SK-N-SH (cell line): ENCODE data around the gene SRA1. TPM values are rescaled to one million over a fixed set of nuclear protein-coding genes. Genes with fewer than 3 reads are reported as not detected.

ENCODE experiments used
- CTCF ChIA-PET: fragments of 300-600, 350-600 bp; formaldehyde crosslinking; extraction: SDS; loops from one replicate; lab custom pipeline; 2021; lab: Yijun Ruan, JAX
- POLR2A ChIA-PET: fragments of 350-600 bp; sonication (Branson Sonifier 250); formaldehyde crosslinking; extraction: SDS; loops from one replicate; lab custom pipeline; 2020; ENCODE audit warnings: antibody characterized with exemption, inconsistent platforms; lab: Yijun Ruan, JAX
- DNase-seq: peaks from one replicate; pipeline ENCODE4 v3.0.0; 2012
- H2AFZ ChIP-seq: fragments of 200-600 bp; sonication (generic); 2 replicates; pipeline ENCODE4 v1.8.1; 2016; ENCODE audit warnings: antibody characterized with exemption, mild to moderate bottlenecking, low read depth
- H3F3A ChIP-seq: fragments of 200-600 bp; sonication (generic); replicated peaks from 2 replicates; pipeline ENCODE3; 2016; ENCODE audit warnings: antibody characterized with exemption, mild to moderate bottlenecking; ENCODE audit not compliant: insufficient read depth
- H3K27ac ChIP-seq, 2 experiments: fragments of 200-500 bp in 1 of 2; fragments of 200-600 bp in 1 of 2; sonication (Bioruptor generic) in 1 of 2; sonication (generic), shearing (Covaris generic) in 1 of 2; 2 replicates each; pipeline versions ENCODE4 v1.5.1 to v1.6.1; 2014 to 2016; ENCODE audit warnings: low read depth in 2 of 2, inconsistent platforms in 1 of 2, low read length in 1 of 2, mild to moderate bottlenecking in 1 of 2, mixed read lengths in 1 of 2
- H3K27me3 ChIP-seq: fragments of 200-600 bp; sonication (generic), shearing (Covaris generic); 2 replicates; pipeline ENCODE4 v1.6.1; 2016; ENCODE audit warnings: mixed run types; ENCODE audit not compliant: insufficient read depth
- H3K36me3 ChIP-seq, 2 experiments: fragments of 200-500 bp in 1 of 2; fragments of 200-600 bp in 1 of 2; sonication (Bioruptor generic) in 1 of 2; sonication (generic) in 1 of 2; replicated peaks in 1 of 2; 2 replicates each; pipeline versions ENCODE3 to v1.5.1; 2014 to 2016; ENCODE audit warnings: low read length in 1 of 2, mild to moderate bottlenecking in 1 of 2; ENCODE audit not compliant: insufficient read depth in 2 of 2, control insufficient read depth in 1 of 2
- H3K4me1 ChIP-seq, 2 experiments: fragments of 200-500 bp in 1 of 2; fragments of 200-600 bp in 1 of 2; sonication (Bioruptor generic) in 1 of 2; sonication (generic), shearing (Covaris generic) in 1 of 2; 2 replicates each; pipeline versions ENCODE4 v1.5.1 to v1.6.1; 2014 to 2016; ENCODE audit warnings: low read depth in 1 of 2, low read length in 1 of 2, mixed run types in 1 of 2; ENCODE audit not compliant: insufficient read depth in 2 of 2, control insufficient read depth in 1 of 2
- H3K4me2 ChIP-seq: fragments of 200-600 bp; sonication (generic), shearing (Covaris generic); 2 replicates; pipeline ENCODE4 v1.6.1; 2017; ENCODE audit warnings: mixed run types
- H3K4me3 ChIP-seq, 2 experiments: fragments of 200-500 bp in 1 of 2; fragments of 200-600 bp in 1 of 2; sonication (Bioruptor generic) in 1 of 2; sonication (generic), shearing (Covaris generic) in 1 of 2; 2 replicates each; pipeline versions ENCODE4 v1.5.1 to v1.8.1; 2014 to 2016; ENCODE audit warnings: low read depth in 2 of 2, inconsistent platforms in 1 of 2, low read length in 1 of 2, mild to moderate bottlenecking in 1 of 2, mixed read lengths in 1 of 2, moderate library complexity in 1 of 2
- H3K79me2 ChIP-seq: fragments of 200-600 bp; sonication (generic); 2 replicates; pipeline ENCODE4 v1.8.1; 2017; ENCODE audit warnings: mild to moderate bottlenecking; ENCODE audit not compliant: insufficient read depth
- H3K9ac ChIP-seq: fragments of 200-600 bp; sonication (generic); 2 replicates; pipeline ENCODE4 v1.6.1; 2017; ENCODE audit warnings: mixed run types
- H3K9me2 ChIP-seq: fragments of 200-600 bp; sonication (generic); 2 replicates; pipeline ENCODE4 v1.6.1; 2017; ENCODE audit warnings: mixed run types
- H3K9me3 ChIP-seq: fragments of 200-600 bp; sonication (generic); 2 replicates; pipeline ENCODE4 v1.6.1; 2017; ENCODE audit warnings: mixed run types, mild to moderate bottlenecking, moderate library complexity
- H4K20me1 ChIP-seq: fragments of 200-600 bp; sonication (generic); 2 replicates; pipeline ENCODE4 v1.6.1; 2017; ENCODE audit warnings: mild to moderate bottlenecking, mixed run types; ENCODE audit not compliant: insufficient read depth
- CTCF ChIP-seq: fragments of 200-600 bp; sonication (generic); IDR thresholded peaks from 2 replicates; pipeline ENCODE4 v1.6.1; 2017; ENCODE audit warnings: antibody characterized with exemption, mild to moderate bottlenecking, moderate library complexity
- ELF1 ChIP-seq: IDR thresholded peaks from 2 replicates; pipeline ENCODE4 v1.4.0; 2012
- EZH2phosphoT487 ChIP-seq: fragments of 200-600 bp; sonication (generic); IDR thresholded peaks from 2 replicates; pipeline ENCODE4 v1.6.1; 2017; ENCODE audit warnings: low read depth, mixed run types, mild to moderate bottlenecking, antibody characterized with exemption, moderate library complexity, borderline replicate concordance
- FOSL2 ChIP-seq: IDR thresholded peaks from 2 replicates; pipeline ENCODE4 v1.4.0; 2012; ENCODE audit warnings: low read depth, mild to moderate bottlenecking, moderate library complexity, borderline replicate concordance
- FOXJ3 ChIP-seq: sonication (generic); formaldehyde crosslinking; IDR thresholded peaks from 2 replicates; pipeline ENCODE4 v1.5.1; 2020; ENCODE audit warnings: mild to moderate bottlenecking, missing genetic modification reagents
- IRF3 ChIP-seq: fragments of 150-350 bp; IDR thresholded peaks from 2 replicates; pipeline ENCODE4 v1.6.1; 2016; ENCODE audit warnings: mild to moderate bottlenecking, low read depth, low read length
- JUND ChIP-seq: IDR thresholded peaks from 2 replicates; pipeline ENCODE4 v1.4.0; 2012
- MAX ChIP-seq: IDR thresholded peaks from 2 replicates; pipeline ENCODE4 v1.4.0; 2012; ENCODE audit warnings: low read depth
- MXI1 ChIP-seq: IDR thresholded peaks from 2 replicates; pipeline ENCODE4 v1.6.1; 2012; ENCODE audit warnings: mild to moderate bottlenecking, low read depth, low read length, improper control_type of control experiment
- NRF1 ChIP-seq: IDR thresholded peaks from 2 replicates; pipeline ENCODE4 v1.6.1; 2012; ENCODE audit warnings: low read depth, mild to moderate bottlenecking, low read length
- PBX3 ChIP-seq: IDR thresholded peaks from 2 replicates; pipeline ENCODE4; 2012
- POLR2AphosphoS5 ChIP-seq: IDR thresholded peaks from 2 replicates; pipeline ENCODE4 v1.6.1; 2012; ENCODE audit warnings: low read depth, low read length
- RFX5 ChIP-seq: IDR thresholded peaks from 2 replicates; pipeline ENCODE4 v1.6.1; 2012; ENCODE audit warnings: mild to moderate bottlenecking, improper control_type of control experiment, low read length
- SMC3 ChIP-seq: IDR thresholded peaks from 2 replicates; pipeline ENCODE4 v1.6.1; 2012; ENCODE audit warnings: low read depth, low read length, improper control_type of control experiment
- TAF1 ChIP-seq: IDR thresholded peaks from 2 replicates; pipeline ENCODE4 v1.6.1; 2012; ENCODE audit warnings: low read depth, mild to moderate bottlenecking, low read length, moderate library complexity, borderline replicate concordance
- TCF12 ChIP-seq: IDR thresholded peaks from 2 replicates; pipeline ENCODE4 v1.4.0; 2012
- TEAD4 ChIP-seq: IDR thresholded peaks from 2 replicates; pipeline ENCODE4 v1.4.0; 2012; ENCODE audit warnings: mild to moderate bottlenecking, borderline replicate concordance; ENCODE audit not compliant: insufficient read depth
- ZBTB33 ChIP-seq: IDR thresholded peaks from 2 replicates; pipeline ENCODE4 v1.4.0; 2012; ENCODE audit warnings: low read depth, borderline replicate concordance
- WGBS: methylation state at CpG from one replicate; pipeline ENCODE4 v1.1.6; 2017; ENCODE audit warnings: low lambda C conversion rate; 5-methylcytosine and 5-hydroxymethylcytosine counted together
- polyA plus RNA-seq, 3 experiments: library from polyadenylated mRNA; depleted of rRNA; stranded (reverse); fragments of >200 nt; gene quantifications; 2 replicates each; pipeline ENCODE4 v1.2.3, GENCODE V29; 2012

The SRA1 gene
- polyA plus RNA-seq, 1 of the 3 experiments (the other 2 are of a cell fraction) = 35.9 TPM

- Histone ChIP-seq H3K27ac (peak overlapping the region; percentile 78 to 92), H3K27me3 (no peaks in the 10 kb centered on the region), H3K9ac (peak overlapping the region; percentile 89), H2AFZ (peak overlapping the region; percentile 68; the same call in 1 of the 2 replicates), H3K4me3 (peak overlapping the region in 1 of 2 experiments; percentile 85; a peak in 2 of 4 replicates), H3K9me3 (no peaks in the 10 kb centered on the region), H4K20me1 (peaks cover 4% of the 10 kb centered on the region; the same call in 1 of the 2 replicates), H3K36me3 (peaks cover 6 to 22% of the 10 kb centered on the region in 2 experiments), H3F3A (peaks cover 9% of the 10 kb centered on the region), H3K4me1 (peaks cover 7 to 23% of the 10 kb centered on the region in 2 experiments; a peak in 3 of 4 replicates), H3K4me2 (peak overlapping the region; percentile 61), H3K79me2 (peaks cover 43% of the 10 kb centered on the region), H3K9me2 (no peaks in the 10 kb centered on the region)
- POLR2A ChIA-PET = interaction anchor here (0.6 to 1.4 kb wide), 7 partner anchors 9 to 157 kb away, joined by 3 to 21 read pairs (median 4); partner anchors contain the start of genes ANKHD1, EIF4EBP3, HARS1 and HARS2
- TF ChIP-seq POLR2AphosphoS5 (no peak), JUND (no peak), FOSL2 (no peak), ZBTB33 (no peak)
- 91% methylated on average over 3 of the region's 3 CpGs for whole genome bisulfite sequencing
- no peak for DNase-seq
- CTCF ChIA-PET = interaction anchor here (0.7 to 1.5 kb wide), 4 partner anchors 10 to 762 kb away, joined by 3 to 6 read pairs (median 3); partner anchors contain the start of genes EIF4EBP3, HBEGF and TAF7
Measured at GRCh38 chr5:140557965-140558364, 692 bp upstream of the SRA1 start.

- CTCF ChIA-PET = interaction anchor here (1.5 kb wide), 1 partner anchor 91 kb away, joined by 4 read pairs; the partner anchor contains the start of genes IK and NDUFA2
Measured at GRCh38 chr5:140556438-140556837, 835 bp downstream of the SRA1 start.

More at GRCh38 chr5:140556438-140556837, 835 bp downstream of the SRA1 start:
- Histone ChIP-seq H3K9me3 (no peaks in the 10 kb centered on the region), H3K27me3 (no peaks in the 10 kb centered on the region), H3K27ac (peak overlapping the region; percentile 78 to 92; a peak in 3 of 4 replicates), H4K20me1 (peaks cover 4% of the 10 kb centered on the region), H3K9ac (peak overlapping the region; percentile 89), H3F3A (peaks cover 11% of the 10 kb centered on the region), H3K4me1 (peaks cover 7 to 19% of the 10 kb centered on the region in 2 experiments; a peak in 3 of 4 replicates), H3K4me2 (peak overlapping the region; percentile 61), H2AFZ (peak overlapping the region; percentile 68; the same call in 1 of the 2 replicates), H3K4me3 (peak overlapping the region; percentile 85 to 87)
- under 1% methylated on average over 6 of the region's 6 CpGs for WGBS
- POLR2A ChIA-PET = interaction anchor here (1.0 to 1.4 kb wide), 2 partner anchors 9 to 155 kb away, joined by 3 to 4 read pairs; partner anchors contain the start of genes ANKHD1 and EIF4EBP3
- TF ChIP-seq EZH2phosphoT487 = no peak
- no peak for TF ChIP-seq IRF3
- peak; percentile 43; the same call in 1 of the 2 replicates for TF ChIP-seq MXI1
- no peak for TF ChIP-seq CTCF
- TF ChIP-seq TCF12 = no peak
- TF ChIP-seq PBX3 = no peak
- no peak for TF ChIP-seq FOXJ3 (CRISPR knock-in tag)
- no peak for TF ChIP-seq TEAD4
- TF ChIP-seq POLR2AphosphoS5 = 0 out of 2 replicates have a peak, but pooled peaks have one; percentile 22
- TF ChIP-seq ELF1 = no peak
- TF ChIP-seq NRF1 = no peak
- TF ChIP-seq TAF1 = 0 out of 2 replicates have a peak, but pooled peaks have one; percentile 3
- no peak for TF ChIP-seq SMC3
- no peak for TF ChIP-seq MAX
- TF ChIP-seq RFX5 = no peak
- TF ChIP-seq FOSL2 = no peak
- TF ChIP-seq, all 33 proteins: peak for 3
- Histone ChIP-seq H3K79me2 (peaks cover 58% of the 10 kb centered on the region), H3K36me3 (peaks cover 11 to 27% of the 10 kb centered on the region in 2 experiments), H3K9me2 (no peaks in the 10 kb centered on the region)
- peak; percentile 33 for DNase-seq
